GM12864 (cell line): ENCODE measurements around the gene MAP4.

Experiments
- DNase-seq: peaks from one replicate; pipeline ENCODE4 v3.0.0-alpha.2; 2011; ENCODE audit warnings: low read depth
- H3K4me3 ChIP-seq: 2 replicates; pipeline ENCODE4 v1.5.1; 2011; ENCODE audit warnings: mild to moderate bottlenecking, low read depth, low read length, control low read depth
- TF ChIP-seq, protein P1 (sequence below): IDR thresholded peaks from 2 replicates; pipeline ENCODE4 v1.5.1; 2011; ENCODE audit warnings: low read depth, mild to moderate bottlenecking, moderate library complexity, low read length, control low read depth, inconsistent platforms; ENCODE audit errors: missing control alignments

Gene MAP4

DNA sequence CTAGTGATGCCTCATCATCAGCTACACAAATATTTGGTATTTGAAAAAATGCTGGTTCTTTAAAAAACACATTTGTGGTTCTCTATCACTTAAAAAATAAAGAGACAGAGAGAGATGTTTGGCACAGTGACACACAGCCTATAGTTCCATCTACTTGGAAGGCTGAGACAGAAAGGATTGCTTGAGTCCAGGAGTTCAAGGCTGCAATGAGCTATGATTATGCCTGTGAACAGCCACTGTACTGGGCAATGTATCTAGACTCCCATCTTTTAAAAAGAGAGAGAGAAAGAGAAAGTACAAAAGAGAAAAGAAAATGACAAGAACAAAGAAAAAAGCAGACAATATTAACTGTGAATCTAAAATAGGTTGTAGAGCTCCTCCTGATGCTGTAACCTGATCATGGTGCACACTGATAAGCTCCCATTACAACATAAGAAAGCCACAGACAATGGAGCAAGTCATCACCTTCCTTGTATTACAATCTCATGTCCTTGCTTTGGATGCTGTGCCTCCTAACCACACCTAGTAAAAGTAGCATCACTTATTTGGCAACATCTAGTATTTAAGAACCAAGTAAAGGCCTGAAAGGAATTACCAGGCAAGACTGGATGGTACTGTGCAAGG is 31.7 kb upstream of the MAP4 start:
- TF ChIP-seq, protein P1, sequence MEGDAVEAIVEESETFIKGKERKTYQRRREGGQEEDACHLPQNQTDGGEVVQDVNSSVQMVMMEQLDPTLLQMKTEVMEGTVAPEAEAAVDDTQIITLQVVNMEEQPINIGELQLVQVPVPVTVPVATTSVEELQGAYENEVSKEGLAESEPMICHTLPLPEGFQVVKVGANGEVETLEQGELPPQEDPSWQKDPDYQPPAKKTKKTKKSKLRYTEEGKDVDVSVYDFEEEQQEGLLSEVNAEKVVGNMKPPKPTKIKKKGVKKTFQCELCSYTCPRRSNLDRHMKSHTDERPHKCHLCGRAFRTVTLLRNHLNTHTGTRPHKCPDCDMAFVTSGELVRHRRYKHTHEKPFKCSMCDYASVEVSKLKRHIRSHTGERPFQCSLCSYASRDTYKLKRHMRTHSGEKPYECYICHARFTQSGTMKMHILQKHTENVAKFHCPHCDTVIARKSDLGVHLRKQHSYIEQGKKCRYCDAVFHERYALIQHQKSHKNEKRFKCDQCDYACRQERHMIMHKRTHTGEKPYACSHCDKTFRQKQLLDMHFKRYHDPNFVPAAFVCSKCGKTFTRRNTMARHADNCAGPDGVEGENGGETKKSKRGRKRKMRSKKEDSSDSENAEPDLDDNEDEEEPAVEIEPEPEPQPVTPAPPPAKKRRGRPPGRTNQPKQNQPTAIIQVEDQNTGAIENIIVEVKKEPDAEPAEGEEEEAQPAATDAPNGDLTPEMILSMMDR, result no peak
- no peak for DNase-seq
- no peak overlapping the region for H3K4me3 ChIP-seq

DNA sequence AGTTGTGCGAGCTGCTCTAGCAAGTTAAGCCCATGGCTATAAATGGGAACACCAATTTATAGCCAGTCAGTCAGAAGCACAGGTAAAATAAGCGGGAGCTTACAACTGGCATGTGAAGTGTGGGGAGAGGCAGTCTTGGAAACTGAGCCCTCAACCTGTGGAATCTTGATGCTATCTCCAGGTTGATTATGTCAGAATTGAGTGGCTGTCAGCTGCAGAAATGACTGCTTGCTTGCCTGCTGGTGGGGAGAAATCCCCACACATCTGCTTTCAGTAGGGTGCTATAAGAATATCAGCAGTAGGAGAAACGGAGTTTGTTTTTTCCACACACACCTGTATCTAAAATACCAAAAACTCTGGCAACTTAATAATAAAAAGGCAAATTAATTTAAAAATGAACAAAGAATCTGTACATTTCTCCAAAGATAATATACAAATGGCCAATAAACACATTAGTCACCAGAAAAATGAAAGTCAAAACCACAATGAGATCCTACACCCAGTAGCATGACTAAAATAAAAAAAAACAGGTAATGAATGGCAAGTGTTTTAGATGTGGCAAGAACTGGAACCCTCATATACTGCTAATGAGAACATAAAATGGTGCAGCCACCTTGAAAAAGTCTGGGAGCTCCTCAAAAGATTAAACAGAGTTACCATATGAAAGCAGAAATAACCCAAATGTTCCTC is 26.0 kb upstream of the MAP4 start:
- TF ChIP-seq, protein P1, result no peak
- DNase-seq, result no peak

DNA sequence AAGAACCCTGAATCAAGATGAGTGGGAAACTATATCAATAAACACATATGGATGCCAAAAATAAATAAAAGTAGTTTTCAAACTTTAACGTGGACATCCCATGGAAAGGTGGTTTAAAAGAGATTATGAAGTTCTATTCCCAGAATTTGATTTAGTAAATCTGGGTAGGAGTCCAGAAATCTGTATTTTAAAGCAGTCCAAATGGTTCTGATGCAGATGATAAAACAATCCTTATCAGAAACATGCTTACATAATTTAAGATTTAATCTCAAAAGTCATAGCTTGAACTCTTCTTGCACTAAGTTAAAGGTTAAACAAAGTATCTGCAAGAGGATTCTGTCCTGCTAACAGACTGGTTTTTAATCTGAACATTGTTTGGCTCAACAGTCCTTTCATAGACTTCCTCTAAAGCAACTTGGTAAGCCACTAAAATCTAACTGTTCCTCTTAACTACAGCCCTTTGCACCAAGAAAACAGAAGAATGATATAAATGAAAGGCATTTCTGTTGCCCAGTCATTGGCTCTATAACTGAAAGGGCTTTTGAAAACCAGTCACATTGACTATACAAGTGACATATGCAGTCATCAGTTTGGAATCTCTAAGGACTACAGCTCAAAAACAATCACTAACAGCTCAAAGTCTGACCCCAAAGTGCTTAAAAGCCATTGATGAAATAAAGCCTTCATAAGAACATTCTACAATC is 23.4 kb upstream of the MAP4 start:
- H3K4me3 ChIP-seq, result no peak overlapping the region

More for the DNA sequence above, 26.0 kb upstream of the MAP4 start:
- no peak overlapping the region for H3K4me3 ChIP-seq

DNA sequence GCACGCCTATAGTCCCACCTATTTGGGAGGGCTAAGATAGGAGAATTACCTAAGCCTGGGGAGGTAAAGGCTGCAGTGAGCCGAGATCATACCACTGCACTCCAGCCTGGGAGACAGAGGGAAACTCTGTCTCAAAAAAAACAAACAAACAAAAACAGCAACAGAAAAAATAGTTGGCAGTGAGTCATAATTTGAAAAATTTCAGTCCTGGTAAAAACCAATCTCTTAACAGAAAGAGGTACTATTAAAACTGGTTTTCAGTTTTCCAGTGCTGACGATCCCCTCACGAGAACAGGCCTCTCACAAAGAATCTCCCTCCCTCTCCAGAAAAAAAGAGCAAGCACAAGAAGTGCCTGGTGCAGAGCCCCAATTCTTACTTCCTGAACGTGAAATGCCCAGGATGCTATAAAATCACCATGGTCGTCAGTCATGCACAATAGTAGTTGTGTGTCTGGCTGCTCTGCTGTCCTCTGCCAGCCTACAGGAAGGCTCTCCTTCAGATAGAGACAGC is 22.8 kb upstream of the MAP4 start:
- no peak for DNase-seq
- TF ChIP-seq, protein P1, result no peak
- no peak overlapping the region for H3K4me3 ChIP-seq

More for the DNA sequence above, 23.4 kb upstream of the MAP4 start:
- TF ChIP-seq, protein P1, result no peak
- DNase-seq, result no peak

DNA sequence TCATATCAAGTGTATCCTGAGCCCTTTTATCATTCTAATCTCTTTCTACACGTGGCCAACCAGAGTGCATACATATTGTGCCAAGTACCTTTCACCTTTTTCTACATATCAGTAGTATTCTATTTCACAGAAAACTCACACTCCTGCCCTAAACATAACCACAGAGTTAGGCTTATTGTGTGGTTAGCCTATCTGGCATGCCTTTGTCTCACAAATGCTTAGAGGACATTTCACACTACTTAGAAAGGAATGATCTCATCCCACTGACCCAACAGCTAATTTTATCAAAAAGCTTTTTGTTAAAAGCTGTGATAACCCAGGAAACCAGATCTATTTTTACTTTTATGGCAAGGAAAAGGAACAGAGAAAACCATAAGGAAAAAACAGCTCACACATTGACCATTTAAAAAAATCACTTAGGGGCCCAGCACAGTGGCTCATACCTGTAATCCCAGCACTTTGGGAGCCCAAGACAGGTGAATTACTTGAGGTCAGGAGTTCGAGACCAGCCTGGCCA is 17.8 kb upstream of the MAP4 start:
- TF ChIP-seq, protein P1, result no peak
- no peak for DNase-seq
- H3K4me3 ChIP-seq, result no peak overlapping the region

DNA sequence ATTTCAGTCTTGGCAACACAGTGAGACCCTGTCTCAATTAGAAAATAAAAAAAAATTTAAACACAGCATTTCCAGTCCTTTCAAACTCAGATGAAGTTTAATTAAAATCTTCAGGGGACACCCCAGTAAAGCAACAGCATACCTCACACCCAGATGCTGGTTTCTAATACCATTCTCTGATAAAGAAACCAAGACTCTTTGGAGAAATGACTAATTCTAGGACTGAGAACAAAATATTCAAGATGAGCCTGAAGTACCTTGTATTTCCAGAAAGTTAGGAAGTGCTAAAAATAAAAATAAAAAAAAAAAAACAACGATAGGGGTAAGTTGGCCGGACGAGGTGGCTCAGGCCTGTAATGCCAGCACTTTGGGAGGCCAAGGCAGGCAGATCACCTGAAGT is 14.0 kb upstream of the MAP4 start:
- TF ChIP-seq, protein P1, result no peak

More for the DNA sequence above, 14.0 kb upstream of the MAP4 start:
- no peak overlapping the region for H3K4me3 ChIP-seq
- DNase-seq, result no peak
